HEK293T (cell line): ENCODE measurements around the gene PIP5K1B.

Experiments
- FOXK2 ChIP-seq: fragments of 450-650 bp; IDR thresholded peaks from 2 replicates; pipeline ENCODE4 v1.6.1; 2016; ENCODE audit warnings: mild to moderate bottlenecking
- LEF1 ChIP-seq: fragments of 450-650 bp; IDR thresholded peaks from 2 replicates; pipeline ENCODE4 v1.6.1; 2017; ENCODE audit warnings: mild to moderate bottlenecking, borderline replicate concordance
- SP1 ChIP-seq: fragments of 450-650 bp; IDR thresholded peaks from 2 replicates; pipeline ENCODE4 v1.6.1; 2017
- ZNF384 ChIP-seq: fragments of 450-650 bp; IDR thresholded peaks from 2 replicates; pipeline ENCODE4 v1.6.1; 2016

DNA sequence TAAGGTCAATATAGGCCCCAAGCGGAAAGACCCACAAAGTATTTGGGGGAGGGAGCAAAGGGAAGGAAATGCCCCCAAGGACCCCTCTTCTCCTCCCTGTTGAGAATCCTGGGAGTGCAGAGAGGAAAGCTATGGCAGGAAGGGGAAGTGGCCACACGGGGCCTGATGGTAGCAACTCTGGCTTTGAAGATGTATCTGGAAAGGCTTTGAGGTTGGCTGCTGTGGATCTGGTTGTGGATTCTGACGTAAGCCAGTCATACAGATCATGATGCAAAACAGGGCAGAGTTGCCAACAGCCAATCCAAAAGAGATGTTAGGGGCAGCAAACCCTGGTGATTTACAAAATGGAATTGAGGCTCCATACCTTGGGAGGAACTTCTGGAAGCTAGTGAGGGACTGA, 200.1 kb downstream of the PIP5K1B start:
- TF ChIP-seq ZNF384 (no peak), FOXK2 (no peak), SP1 (no peak), LEF1 (no peak)
